ENCODE data around the gene KRTAP1-3.

DNA sequence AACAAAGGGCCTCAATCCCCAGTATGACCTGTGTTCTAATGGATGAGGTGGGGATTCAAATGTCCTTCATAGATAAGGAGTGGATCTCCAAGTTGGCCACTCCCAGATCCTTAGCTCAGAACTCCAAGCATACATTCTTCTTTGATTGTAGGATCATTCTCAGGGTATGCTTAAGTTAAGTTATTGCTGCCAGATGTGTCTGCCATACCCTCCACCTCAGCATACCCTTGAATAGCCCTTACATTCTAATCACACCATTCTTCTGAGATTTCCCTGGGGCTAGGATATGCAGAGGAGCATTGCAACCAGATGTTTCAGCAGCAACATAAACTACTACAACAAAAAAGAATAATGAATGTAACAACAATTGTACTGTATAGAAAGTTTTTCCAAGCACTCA lies 32.6 kb upstream of the KRTAP1-3 start:
- no peak for TF ChIP-seq CTCF (IDR thresholded peaks at IDR 0.05)
- TF ChIP-seq POLR2AphosphoS5 (IDR thresholded peaks at IDR 0.05): no peak
- no peak for TF ChIP-seq EP300 (IDR thresholded peaks at IDR 0.05)
- TF ChIP-seq POLR2A (IDR thresholded peaks at IDR 0.05; ENCODE audit: low read depth): no peak

Data from esophagus muscularis mucosa (tissue), 4 donors.